GM23338 (cell line): ENCODE data around the gene RASSF7. TPM values are rescaled to one million over a fixed set of nuclear protein-coding genes. Genes with fewer than 3 reads are reported as not detected.

Source experiments
- ATAC-seq: fragments of 200-7000 bp; cut with Tn5 transposase; 3 replicates; pipeline ENCODE4 v1.9.1; 2020
- DNase-seq: peaks from one replicate; pipeline ENCODE4 v3.0.0-alpha.2; 2015; ENCODE audit warnings: low spot score
- H2AFZ ChIP-seq: fragments of 200-600 bp; sonication (generic); 2 replicates; pipeline ENCODE4 v1.8.0; 2016; ENCODE audit warnings: antibody characterized with exemption, mild to moderate bottlenecking, moderate library complexity
- H3F3A ChIP-seq: fragments of 200-600 bp; sonication (generic); replicated peaks from 2 replicates; pipeline ENCODE4 v1.8.0; 2017; ENCODE audit warnings: antibody characterized with exemption, mixed run types, low read depth
- H3K27ac ChIP-seq: fragments of 200-600 bp; sonication (generic); 2 replicates; pipeline ENCODE4 v1.6.1; 2016; ENCODE audit warnings: low read depth
- H3K27me3 ChIP-seq: fragments of 200-600 bp; sonication (generic); 2 replicates; pipeline ENCODE4 v1.8.0; 2016; ENCODE audit warnings: mild to moderate bottlenecking, mixed run types, moderate library complexity; ENCODE audit not compliant: insufficient read depth
- H3K36me3 ChIP-seq: fragments of 200-600 bp; sonication (generic); 2 replicates; pipeline ENCODE4 v1.8.0; 2016; ENCODE audit warnings: mild to moderate bottlenecking; ENCODE audit not compliant: insufficient read depth
- H3K4me1 ChIP-seq: fragments of 200-600 bp; sonication (generic); 2 replicates; pipeline ENCODE4 v1.8.0; 2016; ENCODE audit warnings: mild to moderate bottlenecking, moderate library complexity; ENCODE audit not compliant: insufficient read depth
- H3K4me2 ChIP-seq: fragments of 200-600 bp; sonication (generic); 2 replicates; pipeline ENCODE4 v1.7.1; 2017; ENCODE audit warnings: mixed run types
- H3K4me3 ChIP-seq: fragments of 200-600 bp; sonication (generic); 2 replicates; pipeline ENCODE4 v1.6.1; 2016; ENCODE audit warnings: mixed run types
- H3K79me2 ChIP-seq: fragments of 200-600 bp; sonication (generic); replicated peaks from 2 replicates; pipeline ENCODE4 v1.8.0; 2017; ENCODE audit warnings: mild to moderate bottlenecking; ENCODE audit not compliant: insufficient read depth
- H3K9me2 ChIP-seq: fragments of 200-600 bp; sonication (generic); 2 replicates; pipeline ENCODE4 v1.8.0; 2017; ENCODE audit not compliant: insufficient read depth
- H4K20me1 ChIP-seq: fragments of 200-600 bp; sonication (generic); replicated peaks from 2 replicates; pipeline ENCODE4 v1.8.0; 2017; ENCODE audit warnings: mild to moderate bottlenecking; ENCODE audit not compliant: insufficient read depth
- H3K27ac Mint-ChIP-seq: 2 replicates; pipeline ENCODE4 v1.8.0; 2020; ENCODE audit warnings: inconsistent platforms, mild to moderate bottlenecking, moderate library complexity, mixed read lengths
- H3K27me3 Mint-ChIP-seq: 3 replicates; pipeline ENCODE4 v1.8.0; 2022; ENCODE audit warnings: low read depth, mild to moderate bottlenecking, moderate library complexity, mixed read lengths, inconsistent platforms; ENCODE audit not compliant: insufficient read depth, poor library complexity
- H3K36me3 Mint-ChIP-seq: 3 replicates; pipeline ENCODE4 v1.8.0; 2021; ENCODE audit warnings: low read depth, mild to moderate bottlenecking, inconsistent platforms, moderate library complexity, mixed read lengths
- H3K4me1 Mint-ChIP-seq: 3 replicates; pipeline ENCODE4 v1.8.0; 2020; ENCODE audit warnings: mild to moderate bottlenecking, inconsistent platforms, mixed read lengths
- H3K4me3 Mint-ChIP-seq: 3 replicates; pipeline ENCODE4 v1.8.0; 2021; ENCODE audit warnings: moderate library complexity, mild to moderate bottlenecking, inconsistent platforms, mixed read lengths
- H3K9me3 Mint-ChIP-seq: 3 replicates; pipeline ENCODE4 v1.8.0; 2020; ENCODE audit warnings: moderate library complexity, mild to moderate bottlenecking, inconsistent platforms, mixed read lengths
- CREB1 ChIP-seq: fragments of 250-450 bp; sonication (Bioruptor Pico); IDR thresholded peaks from 2 replicates; pipeline ENCODE4 v1.5.0; 2020; ENCODE audit warnings: low read depth, mild to moderate bottlenecking, moderate library complexity
- NANOG ChIP-seq: IDR thresholded peaks from 2 replicates; pipeline ENCODE4 v1.6.1; 2016; ENCODE audit warnings: antibody characterized with exemption, borderline replicate concordance
- ZNF462 ChIP-seq: fragments of 250-450 bp; sonication (Bioruptor Pico); IDR thresholded peaks from 2 replicates; pipeline ENCODE4 v1.5.0; 2020; ENCODE audit warnings: mild to moderate bottlenecking, moderate library complexity
- polyA plus RNA-seq: library from polyadenylated mRNA; unstranded; fragments of >200 nt; fragmentation: Nextera tagmentation; extraction: Ambion mirVana; gene quantifications from 2 replicates; pipeline ENCODE4 v1.2.1, GENCODE V29; 2016
- total RNA-seq: library from RNA; depleted of rRNA; stranded (reverse); fragments of >200 nt; shearing (Covaris generic); gene quantifications from 2 replicates; pipeline ENCODE4 v1.2.3, GENCODE V29; 2014
- TF ChIP-seq, protein P1 (sequence below), 2 experiments: fragments of 200-600 bp in 1 of 2; sonication (generic) in 1 of 2; conservative IDR thresholded peaks; 2 replicates each; pipeline versions ENCODE4 v1.5.1 to v1.6.1; 2016 to 2017; ENCODE audit warnings: antibody characterized with exemption in 2 of 2, low read depth in 2 of 2, mild to moderate bottlenecking in 2 of 2, moderate library complexity in 1 of 2
- TF ChIP-seq, protein P2 (sequence below): IDR thresholded peaks from one replicate; pipeline ENCODE4 v1.6.1; 2018; ENCODE audit warnings: antibody characterized with exemption; ENCODE audit not compliant: unreplicated experiment

Gene RASSF7
- total and polyA plus RNA-seq, 2 experiments from 2014 or later, result 39.6 to 64.8 TPM

DNA sequence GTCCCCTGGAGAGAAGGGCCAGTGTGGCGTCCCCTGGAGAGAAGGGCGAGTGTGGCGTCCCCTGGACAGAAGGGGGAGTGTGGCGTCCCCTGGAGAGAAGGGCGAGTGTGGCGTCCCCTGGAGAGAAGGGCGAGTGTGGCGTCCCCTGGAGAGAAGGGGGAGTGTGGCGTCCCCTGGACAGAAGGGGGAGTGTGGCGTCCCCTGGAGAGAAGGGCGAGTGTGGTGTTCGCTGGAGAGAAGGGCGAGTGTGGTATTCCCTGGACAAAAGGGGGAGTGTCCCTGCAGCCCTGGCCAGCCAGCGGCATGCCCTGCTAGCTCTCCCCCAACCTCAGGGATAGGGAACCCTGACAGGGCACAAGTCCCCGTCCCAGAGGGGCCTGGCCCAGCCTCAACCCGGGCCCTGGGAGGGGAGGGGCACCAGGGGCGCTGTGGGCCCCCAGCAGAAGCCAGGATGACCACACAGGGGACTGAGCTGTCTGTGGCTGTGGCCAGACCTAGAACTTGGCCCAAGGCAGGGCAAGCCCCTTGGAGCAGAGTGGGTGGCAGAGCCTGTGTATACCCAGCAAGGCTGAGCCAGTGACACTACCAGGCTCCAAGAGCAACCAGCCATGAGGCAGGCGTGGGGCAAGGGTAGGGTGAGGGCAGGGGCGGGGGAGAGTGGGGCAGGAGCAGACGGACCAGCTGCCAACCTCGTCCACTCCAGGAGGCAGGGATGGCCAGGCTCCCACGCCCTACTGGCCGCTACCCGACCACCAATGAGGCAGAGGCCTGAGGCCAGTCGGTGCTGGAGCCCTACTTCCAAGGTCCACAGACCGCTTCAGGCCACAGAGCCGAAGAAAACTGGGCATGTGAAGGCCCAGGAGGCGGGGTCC, 29.6 kb upstream of the RASSF7 start (continued):
- no peak for TF ChIP-seq ZNF462 (CRISPR knock-in tag)
- no peak for TF ChIP-seq CREB1 (CRISPR knock-in tag)
- TF ChIP-seq, protein P1, sequence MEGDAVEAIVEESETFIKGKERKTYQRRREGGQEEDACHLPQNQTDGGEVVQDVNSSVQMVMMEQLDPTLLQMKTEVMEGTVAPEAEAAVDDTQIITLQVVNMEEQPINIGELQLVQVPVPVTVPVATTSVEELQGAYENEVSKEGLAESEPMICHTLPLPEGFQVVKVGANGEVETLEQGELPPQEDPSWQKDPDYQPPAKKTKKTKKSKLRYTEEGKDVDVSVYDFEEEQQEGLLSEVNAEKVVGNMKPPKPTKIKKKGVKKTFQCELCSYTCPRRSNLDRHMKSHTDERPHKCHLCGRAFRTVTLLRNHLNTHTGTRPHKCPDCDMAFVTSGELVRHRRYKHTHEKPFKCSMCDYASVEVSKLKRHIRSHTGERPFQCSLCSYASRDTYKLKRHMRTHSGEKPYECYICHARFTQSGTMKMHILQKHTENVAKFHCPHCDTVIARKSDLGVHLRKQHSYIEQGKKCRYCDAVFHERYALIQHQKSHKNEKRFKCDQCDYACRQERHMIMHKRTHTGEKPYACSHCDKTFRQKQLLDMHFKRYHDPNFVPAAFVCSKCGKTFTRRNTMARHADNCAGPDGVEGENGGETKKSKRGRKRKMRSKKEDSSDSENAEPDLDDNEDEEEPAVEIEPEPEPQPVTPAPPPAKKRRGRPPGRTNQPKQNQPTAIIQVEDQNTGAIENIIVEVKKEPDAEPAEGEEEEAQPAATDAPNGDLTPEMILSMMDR (conservative IDR thresholded peaks at IDR 0.05; ENCODE audit: low read depth in 2 of 2), result no peak

GRCh38 chr11:531919-532526, 28.7 kb upstream of the RASSF7 start:
- no peaks in the 10 kb centered on the region for H3K9me2 ChIP-seq
- 0 out of 2 replicates have a peak, but pooled peaks cover 2% of the 10 kb centered on the region for H4K20me1 ChIP-seq
- no peak overlapping the region for H3K27ac ChIP-seq
- no peak overlapping the region for H3K4me2 ChIP-seq
- peaks cover 10% of the 10 kb centered on the region; the same call in 2 of the 3 replicates for H3K36me3 Mint-ChIP-seq
- H3K9me3 Mint-ChIP-seq, result peaks cover 2% of the 10 kb centered on the region; the same call in 2 of the 3 replicates
- H2AFZ ChIP-seq, result no peak overlapping the region
- no peak overlapping the region for H3K4me3 Mint-ChIP-seq
- H3K79me2 ChIP-seq, result no peaks in the 10 kb centered on the region; the same call in 1 of the 2 replicates
- H3K4me1 ChIP-seq, result no peaks in the 10 kb centered on the region
- peaks cover 9% of the 10 kb centered on the region; the same call in 1 of the 2 replicates for H3K27me3 ChIP-seq
- no peak for DNase-seq
- no peaks in the 10 kb centered on the region for H3K36me3 ChIP-seq
- no peak for ATAC-seq
- peaks cover 8% of the 10 kb centered on the region for H3K27me3 Mint-ChIP-seq
- H3K4me1 Mint-ChIP-seq, result peaks cover 3% of the 10 kb centered on the region; the same call in 2 of the 3 replicates
- H3K27ac Mint-ChIP-seq, result no peak overlapping the region
- peaks cover 10% of the 10 kb centered on the region for H3F3A ChIP-seq
- no peak overlapping the region for H3K4me3 ChIP-seq
- TF ChIP-seq NANOG, result no peak
- TF ChIP-seq, protein P2, sequence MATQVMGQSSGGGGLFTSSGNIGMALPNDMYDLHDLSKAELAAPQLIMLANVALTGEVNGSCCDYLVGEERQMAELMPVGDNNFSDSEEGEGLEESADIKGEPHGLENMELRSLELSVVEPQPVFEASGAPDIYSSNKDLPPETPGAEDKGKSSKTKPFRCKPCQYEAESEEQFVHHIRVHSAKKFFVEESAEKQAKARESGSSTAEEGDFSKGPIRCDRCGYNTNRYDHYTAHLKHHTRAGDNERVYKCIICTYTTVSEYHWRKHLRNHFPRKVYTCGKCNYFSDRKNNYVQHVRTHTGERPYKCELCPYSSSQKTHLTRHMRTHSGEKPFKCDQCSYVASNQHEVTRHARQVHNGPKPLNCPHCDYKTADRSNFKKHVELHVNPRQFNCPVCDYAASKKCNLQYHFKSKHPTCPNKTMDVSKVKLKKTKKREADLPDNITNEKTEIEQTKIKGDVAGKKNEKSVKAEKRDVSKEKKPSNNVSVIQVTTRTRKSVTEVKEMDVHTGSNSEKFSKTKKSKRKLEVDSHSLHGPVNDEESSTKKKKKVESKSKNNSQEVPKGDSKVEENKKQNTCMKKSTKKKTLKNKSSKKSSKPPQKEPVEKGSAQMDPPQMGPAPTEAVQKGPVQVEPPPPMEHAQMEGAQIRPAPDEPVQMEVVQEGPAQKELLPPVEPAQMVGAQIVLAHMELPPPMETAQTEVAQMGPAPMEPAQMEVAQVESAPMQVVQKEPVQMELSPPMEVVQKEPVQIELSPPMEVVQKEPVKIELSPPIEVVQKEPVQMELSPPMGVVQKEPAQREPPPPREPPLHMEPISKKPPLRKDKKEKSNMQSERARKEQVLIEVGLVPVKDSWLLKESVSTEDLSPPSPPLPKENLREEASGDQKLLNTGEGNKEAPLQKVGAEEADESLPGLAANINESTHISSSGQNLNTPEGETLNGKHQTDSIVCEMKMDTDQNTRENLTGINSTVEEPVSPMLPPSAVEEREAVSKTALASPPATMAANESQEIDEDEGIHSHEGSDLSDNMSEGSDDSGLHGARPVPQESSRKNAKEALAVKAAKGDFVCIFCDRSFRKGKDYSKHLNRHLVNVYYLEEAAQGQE, result no peak
